Smooth muscle cell (in vitro differentiated cells): ENCODE data around the gene TULP1. TPM values are rescaled to one million over a fixed set of nuclear protein-coding genes. Genes with fewer than 3 reads are reported as not detected.

ENCODE experiments used
- DNase-seq: peaks from one replicate; lab custom pipeline; 2025; ENCODE audit not compliant: unreplicated experiment; lab: John Stamatoyannopoulos, UW
- H2AFZ ChIP-seq: fragments of 200-600 bp; sonication (generic); 2 replicates; pipeline ENCODE4 v1.6.0; 2016; ENCODE audit warnings: antibody characterized with exemption, low read depth, mild to moderate bottlenecking
- H3F3A ChIP-seq: fragments of 200-600 bp; sonication (generic); 2 replicates; pipeline ENCODE4 v1.6.0; 2017; ENCODE audit warnings: antibody characterized with exemption, low read depth
- H3K27ac ChIP-seq: fragments of 200-600 bp; sonication (generic); 2 replicates; pipeline ENCODE4 v1.5.1; 2016; ENCODE audit warnings: low read depth, mild to moderate bottlenecking
- H3K27me3 ChIP-seq: fragments of 200-600 bp; sonication (generic); 2 replicates; pipeline ENCODE4 v1.6.1; 2016; ENCODE audit warnings: low read depth, mild to moderate bottlenecking
- H3K36me3 ChIP-seq: fragments of 200-600 bp; sonication (generic); 2 replicates; pipeline ENCODE4 v1.5.1; 2016; ENCODE audit warnings: low read depth
- H3K4me1 ChIP-seq: fragments of 200-600 bp; sonication (generic); 2 replicates; pipeline ENCODE4 v1.5.1; 2016; ENCODE audit warnings: low read depth
- H3K4me2 ChIP-seq: fragments of 200-600 bp; sonication (generic); 2 replicates; pipeline ENCODE4 v1.6.0; 2016; ENCODE audit warnings: mild to moderate bottlenecking
- H3K4me3 ChIP-seq: fragments of 200-600 bp; sonication (generic); 2 replicates; pipeline ENCODE4 v1.5.1; 2016; ENCODE audit warnings: mild to moderate bottlenecking
- H3K79me2 ChIP-seq: fragments of 200-600 bp; sonication (generic); 2 replicates; pipeline ENCODE4 v1.6.0; 2016; ENCODE audit warnings: low read depth, mild to moderate bottlenecking
- H3K9ac ChIP-seq: fragments of 200-600 bp; sonication (generic); 2 replicates; pipeline ENCODE4 v1.6.0; 2016; ENCODE audit warnings: low read depth
- H3K9me3 ChIP-seq: fragments of 200-600 bp; sonication (generic); replicated peaks from 2 replicates; pipeline ENCODE4 v1.5.1; 2016; ENCODE audit warnings: low read depth
- H4K20me1 ChIP-seq: fragments of 200-600 bp; sonication (generic); 2 replicates; pipeline ENCODE4 v1.6.0; 2016; ENCODE audit warnings: low read depth
- WGBS: methylation state at CpG from one replicate; pipeline ENCODE4 v1.1.7; 2016; ENCODE audit warnings: low lambda C conversion rate; 5-methylcytosine and 5-hydroxymethylcytosine counted together
- polyA plus RNA-seq: library from polyadenylated mRNA; unstranded; fragments of >200 nt; fragmentation: Nextera tagmentation; extraction: Ambion mirVana; gene quantifications from 2 replicates; pipeline ENCODE4 v1.2.1, GENCODE V29; 2016
- total RNA-seq: library from RNA; depleted of rRNA; stranded (reverse); fragments of >200 nt; gene quantifications from 2 replicates; pipeline ENCODE4 v1.2.3, GENCODE V29; 2014
- TF ChIP-seq, protein P1 (sequence below): fragments of 200-600 bp; sonication (generic); IDR thresholded peaks from 2 replicates; pipeline ENCODE4 v1.5.1; 2017; ENCODE audit warnings: borderline replicate concordance, mild to moderate bottlenecking, antibody characterized with exemption; ENCODE audit not compliant: insufficient read depth, poor library complexity, severe bottlenecking

TULP1 gene
- total and polyA plus RNA-seq, 2 experiments from 2014 or later, result 0.26 to 0.31 TPM

DNA sequence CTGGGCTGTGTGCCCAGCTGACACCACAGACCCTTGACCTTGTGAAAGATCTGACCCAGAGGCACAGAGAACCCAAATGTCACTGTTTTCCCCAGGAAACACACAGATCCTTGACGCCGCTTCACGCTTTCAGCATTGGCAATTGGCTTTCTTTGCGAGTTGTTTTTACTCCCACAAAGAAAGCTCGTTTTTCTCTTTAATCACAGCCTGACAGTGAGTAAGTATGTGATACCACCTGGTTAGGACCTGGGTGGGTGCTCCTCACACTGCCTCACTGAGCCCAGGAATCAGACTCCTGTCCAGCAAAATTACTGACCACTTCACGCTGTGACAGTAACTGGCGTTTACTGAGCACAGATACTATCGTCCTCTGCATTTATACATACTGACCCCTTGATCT lies 31.5 kb downstream of the TULP1 start:
- no peak for DNase-seq
- 91% methylated on average over 8 of the region's 8 CpGs for WGBS
- Histone ChIP-seq H3K79me2 (peaks cover 19% of the 10 kb centered on the region), H3K4me2 (no peak overlapping the region), H3K27me3 (no peaks in the 10 kb centered on the region), H3K4me1 (peaks cover 13% of the 10 kb centered on the region), H3F3A (no peaks in the 10 kb centered on the region), H3K9me3 (no peaks in the 10 kb centered on the region), H3K36me3 (peaks cover 4% of the 10 kb centered on the region), H2AFZ (no peak overlapping the region), H4K20me1 (peaks cover 45% of the 10 kb centered on the region), H3K27ac (no peak overlapping the region), H3K9ac (no peak overlapping the region), H3K4me3 (no peak overlapping the region)
- TF ChIP-seq, protein P1, sequence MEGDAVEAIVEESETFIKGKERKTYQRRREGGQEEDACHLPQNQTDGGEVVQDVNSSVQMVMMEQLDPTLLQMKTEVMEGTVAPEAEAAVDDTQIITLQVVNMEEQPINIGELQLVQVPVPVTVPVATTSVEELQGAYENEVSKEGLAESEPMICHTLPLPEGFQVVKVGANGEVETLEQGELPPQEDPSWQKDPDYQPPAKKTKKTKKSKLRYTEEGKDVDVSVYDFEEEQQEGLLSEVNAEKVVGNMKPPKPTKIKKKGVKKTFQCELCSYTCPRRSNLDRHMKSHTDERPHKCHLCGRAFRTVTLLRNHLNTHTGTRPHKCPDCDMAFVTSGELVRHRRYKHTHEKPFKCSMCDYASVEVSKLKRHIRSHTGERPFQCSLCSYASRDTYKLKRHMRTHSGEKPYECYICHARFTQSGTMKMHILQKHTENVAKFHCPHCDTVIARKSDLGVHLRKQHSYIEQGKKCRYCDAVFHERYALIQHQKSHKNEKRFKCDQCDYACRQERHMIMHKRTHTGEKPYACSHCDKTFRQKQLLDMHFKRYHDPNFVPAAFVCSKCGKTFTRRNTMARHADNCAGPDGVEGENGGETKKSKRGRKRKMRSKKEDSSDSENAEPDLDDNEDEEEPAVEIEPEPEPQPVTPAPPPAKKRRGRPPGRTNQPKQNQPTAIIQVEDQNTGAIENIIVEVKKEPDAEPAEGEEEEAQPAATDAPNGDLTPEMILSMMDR, result no peak

DNA sequence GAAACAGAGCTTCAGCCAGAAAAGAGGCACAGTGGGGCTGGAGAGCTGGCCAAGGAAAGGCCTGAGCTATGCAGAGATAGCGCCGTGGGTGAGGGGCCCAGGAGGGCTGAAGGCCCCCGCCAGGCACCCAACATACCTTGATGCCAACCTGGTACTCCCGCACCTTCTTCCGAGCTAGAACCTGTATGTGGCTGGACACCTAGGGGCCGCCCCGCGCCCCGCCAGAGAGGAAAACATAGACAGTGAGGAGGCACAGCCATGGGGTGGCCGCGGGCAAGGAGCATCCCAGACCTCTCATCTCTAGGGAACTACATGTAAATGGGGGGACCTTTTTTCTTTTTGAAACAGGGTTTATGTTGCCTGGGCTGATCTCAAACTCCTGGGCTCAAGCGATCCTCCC lies 32.5 kb downstream of the TULP1 start:
- TF ChIP-seq, protein P1, result no peak
- Histone ChIP-seq H3K27ac (no peak overlapping the region), H3F3A (no peaks in the 10 kb centered on the region), H3K9me3 (no peaks in the 10 kb centered on the region), H4K20me1 (peaks cover 42% of the 10 kb centered on the region), H3K9ac (no peak overlapping the region), H3K79me2 (peaks cover 19% of the 10 kb centered on the region), H3K4me3 (no peak overlapping the region), H3K4me1 (peaks cover 4% of the 10 kb centered on the region), H2AFZ (no peak overlapping the region), H3K36me3 (peaks cover 4% of the 10 kb centered on the region), H3K27me3 (no peaks in the 10 kb centered on the region), H3K4me2 (no peak overlapping the region)
- DNase-seq, result no peak
- WGBS, result 97% methylated on average over 12 of the region's 12 CpGs

DNA sequence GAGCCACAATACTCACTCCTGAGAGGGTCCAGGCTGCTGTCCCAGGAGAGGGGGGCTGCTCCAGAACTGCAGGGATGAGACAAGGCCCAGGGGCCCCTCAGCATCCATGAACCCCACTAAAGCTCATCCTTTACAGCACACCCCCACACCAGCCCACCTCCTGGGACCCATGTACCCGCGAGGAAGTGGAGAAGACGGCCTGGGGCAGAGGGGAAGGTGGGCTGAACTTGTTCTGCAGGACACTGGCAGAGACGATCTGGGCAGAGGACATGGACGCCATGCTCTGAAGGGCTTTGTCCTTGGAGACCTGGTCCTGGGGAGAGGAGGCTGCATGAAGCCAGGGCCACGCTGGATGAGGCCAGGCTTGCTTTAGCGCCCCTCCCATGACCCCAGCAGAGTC lies 34.4 kb downstream of the TULP1 start:
- H3F3A ChIP-seq, result peaks cover 7% of the 10 kb centered on the region
- H3K4me1 ChIP-seq, result no peaks in the 10 kb centered on the region
- H3K9me3 ChIP-seq, result no peaks in the 10 kb centered on the region
- H3K9ac ChIP-seq, result no peak overlapping the region
- H2AFZ ChIP-seq, result no peak overlapping the region
- H3K27me3 ChIP-seq, result no peaks in the 10 kb centered on the region
- peaks cover 43% of the 10 kb centered on the region for H4K20me1 ChIP-seq
- no peak overlapping the region for H3K4me2 ChIP-seq
- DNase-seq, result no peak
- 99% methylated on average over 7 of the region's 7 CpGs for WGBS
- H3K36me3 ChIP-seq, result peaks cover 4% of the 10 kb centered on the region
- TF ChIP-seq, protein P1, result no peak
- peaks cover 7% of the 10 kb centered on the region for H3K79me2 ChIP-seq
- H3K4me3 ChIP-seq, result no peak overlapping the region
- H3K27ac ChIP-seq, result no peak overlapping the region

DNA sequence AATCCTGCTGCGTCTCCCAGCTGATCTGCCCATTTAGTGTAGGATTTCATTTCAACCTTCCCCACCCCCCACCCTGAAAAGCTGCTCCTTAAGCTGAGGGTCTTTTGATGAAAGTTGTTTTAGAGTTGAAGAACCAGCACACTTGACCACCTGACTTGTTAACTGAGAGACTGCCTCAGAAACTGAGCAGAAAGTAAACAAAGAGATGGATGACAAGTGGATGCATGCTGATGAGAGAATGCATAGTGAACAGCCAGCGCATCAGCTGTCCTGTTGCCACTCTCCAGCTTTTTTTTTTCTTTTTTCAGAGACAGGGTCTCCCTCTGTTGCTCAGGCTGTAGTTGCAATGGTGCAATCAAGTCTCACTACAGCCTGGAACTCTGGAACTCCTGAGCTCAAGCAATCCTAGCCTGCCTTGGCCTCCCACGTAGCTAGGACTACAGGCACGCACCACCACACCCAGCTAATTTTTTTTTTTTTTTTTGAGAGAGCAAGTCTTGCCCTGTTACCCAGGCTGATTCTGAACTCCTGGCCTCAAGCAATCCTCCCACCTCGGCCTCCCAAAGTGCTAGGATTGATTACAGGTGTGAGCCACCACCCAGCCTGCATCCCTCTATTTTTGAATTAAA lies 35.0 kb downstream of the TULP1 start:
- Histone ChIP-seq H2AFZ (no peak overlapping the region), H3K36me3 (peaks cover 4% of the 10 kb centered on the region), H4K20me1 (peaks cover 44% of the 10 kb centered on the region), H3K4me1 (no peaks in the 10 kb centered on the region), H3K9ac (no peak overlapping the region), H3K4me3 (no peak overlapping the region), H3K79me2 (peaks cover 4% of the 10 kb centered on the region), H3K27me3 (no peaks in the 10 kb centered on the region), H3K4me2 (no peak overlapping the region), H3K27ac (no peak overlapping the region), H3K9me3 (no peaks in the 10 kb centered on the region), H3F3A (peaks cover 7% of the 10 kb centered on the region)
- 96% methylated on average over 5 of the region's 5 CpGs for WGBS
- no peak for DNase-seq
- TF ChIP-seq, protein P1, result no peak
